ENCODE measurements around the gene GPR137B.

GRCh38 chr1:236242568-236242967, 100.2 kb downstream of the GPR137B start:
- TF ChIP-seq, protein P1, sequence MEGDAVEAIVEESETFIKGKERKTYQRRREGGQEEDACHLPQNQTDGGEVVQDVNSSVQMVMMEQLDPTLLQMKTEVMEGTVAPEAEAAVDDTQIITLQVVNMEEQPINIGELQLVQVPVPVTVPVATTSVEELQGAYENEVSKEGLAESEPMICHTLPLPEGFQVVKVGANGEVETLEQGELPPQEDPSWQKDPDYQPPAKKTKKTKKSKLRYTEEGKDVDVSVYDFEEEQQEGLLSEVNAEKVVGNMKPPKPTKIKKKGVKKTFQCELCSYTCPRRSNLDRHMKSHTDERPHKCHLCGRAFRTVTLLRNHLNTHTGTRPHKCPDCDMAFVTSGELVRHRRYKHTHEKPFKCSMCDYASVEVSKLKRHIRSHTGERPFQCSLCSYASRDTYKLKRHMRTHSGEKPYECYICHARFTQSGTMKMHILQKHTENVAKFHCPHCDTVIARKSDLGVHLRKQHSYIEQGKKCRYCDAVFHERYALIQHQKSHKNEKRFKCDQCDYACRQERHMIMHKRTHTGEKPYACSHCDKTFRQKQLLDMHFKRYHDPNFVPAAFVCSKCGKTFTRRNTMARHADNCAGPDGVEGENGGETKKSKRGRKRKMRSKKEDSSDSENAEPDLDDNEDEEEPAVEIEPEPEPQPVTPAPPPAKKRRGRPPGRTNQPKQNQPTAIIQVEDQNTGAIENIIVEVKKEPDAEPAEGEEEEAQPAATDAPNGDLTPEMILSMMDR (conservative IDR thresholded peaks at IDR 0.05; ENCODE audit: low read depth, low read length) = no peak
- TF ChIP-seq EZH2 (IDR thresholded peaks at IDR 0.05; ENCODE audit: borderline replicate concordance, low read depth, low read length, poor library complexity, severe bottlenecking) = no peak

Measured in A673 (cell line).